ENCODE data around the gene CD151.
A peak's percentile ranks its signal among the peaks of the same experiment; 100 is the strongest.

The CD151 gene

GRCh38 chr11:832529-833113, at the start of gene CD151:
Gene CD151, plus strand, starts transcription at chr11:832952. Its CDS starts 3,118 bp downstream, at chr11:836070.
- no peak for DNase-seq

- peak; percentile 81 for DNase-seq
Observed at GRCh38 chr11:783581-784015, 49.2 kb upstream of the CD151 start.

GRCh38 chr11:786235-787083, 46.3 kb upstream of the CD151 start:
- DNase-seq = no peak

- DNase-seq = no peak
Observed at GRCh38 chr11:787084-787675, 45.6 kb upstream of the CD151 start.

- no peak for DNase-seq
Observed at GRCh38 chr11:788009-788640, 44.6 kb upstream of the CD151 start.

GRCh38 chr11:788953-789940, 43.5 kb upstream of the CD151 start:
- no peak for DNase-seq

GRCh38 chr11:789943-790342, 42.8 kb upstream of the CD151 start, which contains the start of gene CEND1:
Gene CEND1, minus strand, starts transcription at chr11:790090. Its CDS starts 1,514 bp downstream, at chr11:788576.
- DNase-seq = peak; percentile 77

GRCh38 chr11:790721-791564, 41.8 kb upstream of the CD151 start:
- no peak for DNase-seq

- DNase-seq = no peak
Observed at GRCh38 chr11:791658-792534, 40.9 kb upstream of the CD151 start.

GRCh38 chr11:792535-792821, 40.3 kb upstream of the CD151 start:
- DNase-seq = no peak

- DNase-seq = no peak
Observed at GRCh38 chr11:792873-793272, 39.9 kb upstream of the CD151 start.

- DNase-seq = no peak
Observed at GRCh38 chr11:793556-793955, 39.2 kb upstream of the CD151 start.

GRCh38 chr11:794013-794765, 38.6 kb upstream of the CD151 start:
- no peak for DNase-seq

GRCh38 chr11:794766-795633, 37.8 kb upstream of the CD151 start:
- DNase-seq = no peak

GRCh38 chr11:795634-796564, 36.9 kb upstream of the CD151 start:
- DNase-seq = peak; percentile 48

- no peak for DNase-seq
Observed at GRCh38 chr11:796565-797295, 36.0 kb upstream of the CD151 start.
